H9 (cell line): ENCODE results near the gene ANKRD28. TPM values are rescaled to one million over a fixed set of nuclear protein-coding genes. Genes with fewer than 3 reads are reported as not detected.

Experiments
- DNase-seq: peaks from one replicate; pipeline ENCODE4 v3.0.0-alpha.2; 2017
- H2AFZ ChIP-seq: one replicate; pipeline ENCODE4 v1.6.1; 2013; ENCODE audit warnings: mild to moderate bottlenecking, low read length, control low read depth, moderate library complexity
- H2AK5ac ChIP-seq: 2 replicates; pipeline ENCODE4 v1.6.1; 2013; ENCODE audit warnings: low read length, control low read depth, mixed read lengths; ENCODE audit not compliant: insufficient read length
- H2BK120ac ChIP-seq: one replicate; pipeline ENCODE4 v1.6.1; 2013; ENCODE audit warnings: low read depth, mild to moderate bottlenecking, low read length, control low read depth, inconsistent platforms; ENCODE audit not compliant: poor library complexity, severe bottlenecking
- H2BK12ac ChIP-seq: 2 replicates; pipeline ENCODE4 v1.6.1; 2013; ENCODE audit warnings: low read length, control low read depth, mixed read lengths, low read depth; ENCODE audit not compliant: insufficient read length
- H2BK15ac ChIP-seq: 2 replicates; pipeline ENCODE4 v1.6.1; 2013; ENCODE audit warnings: low read depth, low read length, control low read depth
- H2BK20ac ChIP-seq: one replicate; pipeline ENCODE4 v1.6.1; 2013; ENCODE audit warnings: low read depth, mild to moderate bottlenecking, low read length, control low read depth, inconsistent platforms; ENCODE audit not compliant: poor library complexity, severe bottlenecking
- H2BK5ac ChIP-seq: 2 replicates; pipeline ENCODE4 v1.6.1; 2013; ENCODE audit warnings: low read length, control low read depth, mixed read lengths; ENCODE audit not compliant: insufficient read length
- H3K14ac ChIP-seq: 2 replicates; pipeline ENCODE4 v1.6.1; 2013; ENCODE audit warnings: low read length, control low read depth; ENCODE audit not compliant: insufficient read depth
- H3K18ac ChIP-seq: 2 replicates; pipeline ENCODE4 v1.6.1; 2013; ENCODE audit warnings: low read depth, mild to moderate bottlenecking, mixed read lengths, low read length, control low read depth; ENCODE audit not compliant: insufficient read length
- H3K23ac ChIP-seq: 2 replicates; pipeline ENCODE4 v1.6.1; 2013; ENCODE audit warnings: low read length, control low read depth, mixed read lengths, low read depth; ENCODE audit not compliant: insufficient read length
- H3K23me2 ChIP-seq: 2 replicates; pipeline ENCODE4 v1.6.1; 2013; ENCODE audit warnings: low read depth, mild to moderate bottlenecking, mixed read lengths, low read length, control low read depth; ENCODE audit not compliant: insufficient read length, poor library complexity, severe bottlenecking
- H3K27ac ChIP-seq: 2 replicates; pipeline ENCODE4 v1.5.1; 2013; ENCODE audit warnings: low read length, control low read depth, mixed read lengths, low read depth; ENCODE audit not compliant: insufficient read length
- H3K27me3 ChIP-seq: 2 replicates; pipeline ENCODE4 v1.6.1; 2013; ENCODE audit warnings: low read length, control low read depth, inconsistent platforms; ENCODE audit not compliant: insufficient read depth
- H3K4ac ChIP-seq: 2 replicates; pipeline ENCODE4 v1.6.1; 2013; ENCODE audit warnings: low read depth, mild to moderate bottlenecking, control low read depth, inconsistent platforms, low read length, moderate library complexity
- H3K4me1 ChIP-seq: 2 replicates; pipeline ENCODE4 v1.6.1; 2013; ENCODE audit warnings: low read length, control low read depth, inconsistent platforms; ENCODE audit not compliant: insufficient read depth
- H3K4me2 ChIP-seq: 2 replicates; pipeline ENCODE4 v1.6.1; 2013; ENCODE audit warnings: low read length, control low read depth, mixed read lengths; ENCODE audit not compliant: insufficient read length, insufficient read depth
- H3K56ac ChIP-seq: 2 replicates; pipeline ENCODE4 v1.6.1; 2013; ENCODE audit warnings: low read depth, mild to moderate bottlenecking, mixed read lengths, low read length, control low read depth; ENCODE audit not compliant: insufficient read length
- H3K79me1 ChIP-seq: 2 replicates; pipeline ENCODE4 v1.6.1; 2013; ENCODE audit warnings: low read depth, mild to moderate bottlenecking, moderate library complexity, low read length, control low read depth, inconsistent platforms; ENCODE audit not compliant: insufficient read depth, poor library complexity, severe bottlenecking
- H3K79me2 ChIP-seq: 2 replicates; pipeline ENCODE4 v1.6.1; 2013; ENCODE audit warnings: low read length, control low read depth, inconsistent platforms; ENCODE audit not compliant: insufficient read depth
- H3K9ac ChIP-seq: 2 replicates; pipeline ENCODE4 v1.6.1; 2013; ENCODE audit warnings: low read length, control low read depth, mixed read lengths; ENCODE audit not compliant: insufficient read length; ENCODE audit errors: extremely low read depth
- H3K9me3 ChIP-seq: one replicate; pipeline ENCODE4 v1.6.1; 2013; ENCODE audit warnings: low read depth, low read length, inconsistent platforms; ENCODE audit not compliant: control insufficient read depth
- H3T11ph ChIP-seq: one replicate; pipeline ENCODE4 v1.6.1; 2013; ENCODE audit warnings: mild to moderate bottlenecking, low read length, control low read depth, inconsistent platforms
- H4K20me1 ChIP-seq: one replicate; pipeline ENCODE4 v1.6.1; 2013; ENCODE audit not compliant: control insufficient read depth, insufficient read length, insufficient read depth
- H4K5ac ChIP-seq: 2 replicates; pipeline ENCODE4 v1.6.1; 2013; ENCODE audit warnings: low read depth, mild to moderate bottlenecking, mixed read lengths, low read length, control low read depth; ENCODE audit not compliant: insufficient read length
- H4K8ac ChIP-seq: replicated peaks from 2 replicates; pipeline ENCODE4 v1.6.1; 2013; ENCODE audit warnings: low read length, control low read depth, mixed read lengths, low read depth; ENCODE audit not compliant: insufficient read length
- H4K91ac ChIP-seq: 2 replicates; pipeline ENCODE4 v1.6.1; 2013; ENCODE audit warnings: low read depth, mild to moderate bottlenecking, moderate library complexity, mixed read lengths, low read length, control low read depth; ENCODE audit not compliant: insufficient read length
- H3K27ac Mint-ChIP-seq, 3 experiments: 2 replicates in 2 of 3; 3 replicates in 1 of 3; pipeline ENCODE4 v1.8.0; 2020 to 2021; ENCODE audit warnings: mixed read lengths in 3 of 3, mild to moderate bottlenecking in 1 of 3, moderate library complexity in 1 of 3
- H3K27me3 Mint-ChIP-seq: 2 replicates; pipeline ENCODE4 v1.8.0; 2021; ENCODE audit warnings: low read depth, mild to moderate bottlenecking, moderate library complexity, mixed read lengths
- H3K36me3 Mint-ChIP-seq, 3 experiments: 2 replicates in 2 of 3; 3 replicates in 1 of 3; pipeline ENCODE4 v1.8.0; 2020 to 2021; ENCODE audit warnings: low read depth in 3 of 3, mixed read lengths in 3 of 3; ENCODE audit not compliant: insufficient read depth in 1 of 3
- H3K4me1 Mint-ChIP-seq, 2 experiments: 2 replicates each; pipeline ENCODE4 v1.8.0; 2020; ENCODE audit warnings: mixed read lengths in 2 of 2
- H3K4me3 Mint-ChIP-seq, 2 experiments: 2 replicates in 1 of 2; 3 replicates in 1 of 2; pipeline ENCODE4 v1.8.0; 2020 to 2021; ENCODE audit warnings: mild to moderate bottlenecking in 2 of 2, mixed read lengths in 2 of 2, moderate library complexity in 1 of 2
- H3K9me3 Mint-ChIP-seq, 2 experiments: 2 replicates in 1 of 2; 3 replicates in 1 of 2; pipeline ENCODE4 v1.8.0; 2020; ENCODE audit warnings: mild to moderate bottlenecking in 2 of 2, mixed read lengths in 2 of 2, moderate library complexity in 1 of 2
- CTCF ChIP-seq: fragments of 200-600 bp; sonication (generic); conservative IDR thresholded peaks from 3 replicates; pipeline ENCODE4 v1.8.0; 2021; ENCODE audit warnings: antibody characterized with exemption, mild to moderate bottlenecking
- WGBS: extraction: QIAGEN DNeasy Blood & Tissue Kit; methylation state at CpG from one replicate; pipeline ENCODE4 v1.1.7; 2013; ENCODE audit warnings: missing lambda C conversion rate, low lambda C conversion rate, mixed read lengths; ENCODE audit not compliant: insufficient read length; ENCODE audit errors: extremely low coverage; 5-methylcytosine and 5-hydroxymethylcytosine counted together
- total RNA-seq: library from RNA; stranded (reverse); gene quantifications from 2 replicates; pipeline ENCODE4 v1.2.1, GENCODE V29; 2021

Gene ANKRD28
- total RNA-seq, 1 experiment from 2014 or later: 59.0 TPM

- Histone ChIP-seq H3K18ac (no peak overlapping the region), H3T11ph (no peak overlapping the region), H2BK5ac (no peak overlapping the region), H2AFZ (no peak overlapping the region), H3K23me2 (no peaks in the 10 kb centered on the region), H3K79me1 (no peaks in the 10 kb centered on the region), H3K4me2 (no peak overlapping the region), H3K9ac (no peak overlapping the region), H3K4me1 (peaks cover 5% of the 10 kb centered on the region; the same call in 1 of the 2 replicates), H4K8ac (no peak overlapping the region), H2BK12ac (no peak overlapping the region), H4K20me1 (no peaks in the 10 kb centered on the region), H4K5ac (no peak overlapping the region), H2BK20ac (no peak overlapping the region), H3K9me3 (no peaks in the 10 kb centered on the region), H2AK5ac (no peak overlapping the region), H3K79me2 (no peaks in the 10 kb centered on the region), H4K91ac (no peak overlapping the region), H3K27me3 (no peaks in the 10 kb centered on the region), H3K23ac (no peak overlapping the region), H2BK15ac (no peak overlapping the region), H3K56ac (no peak overlapping the region), H3K27ac (no peak overlapping the region), H2BK120ac (no peak overlapping the region), H3K4ac (no peak overlapping the region), H3K14ac (no peak overlapping the region)
- no peak for TF ChIP-seq CTCF
- Mint-ChIP-seq H3K36me3 (peaks cover 1 to 20% (median 17%) of the 10 kb centered on the region in 3 experiments; a peak in 6 of 7 replicates), H3K27ac (no peak overlapping the region), H3K27me3 (no peaks in the 10 kb centered on the region), H3K4me3 (no peak overlapping the region), H3K9me3 (no peaks in the 10 kb centered on the region), H3K4me1 (peaks cover 18 to 26% of the 10 kb centered on the region in 2 experiments)
- no peak for DNase-seq
- WGBS: no CpG with 5 or more reads among the region's 3 CpGs
Observed at GRCh38 chr3:15649341-15649740, 148.4 kb downstream of the ANKRD28 start.
